Activated CD4-positive, alpha-beta memory T cell treated with anti-CD3 and anti-CD28 coated beads for 36 hours (primary cell): Measurements from ENCODE around the gene CPB2. TPM values are rescaled to one million over a fixed set of nuclear protein-coding genes. Genes with fewer than 3 reads are reported as not detected.

Experiments
- CTCF ChIA-PET: fragments of 350-600 bp; sonication (Branson Sonifier 250); formaldehyde crosslinking; loops from one replicate; lab custom pipeline; 2021; ENCODE audit warnings: antibody characterized with exemption, inconsistent platforms; lab: Charles Lee
- POLR2A ChIA-PET: fragments of 350-600 bp; sonication (Branson Sonifier 250); formaldehyde crosslinking; loops from one replicate; lab custom pipeline; 2021; ENCODE audit warnings: antibody characterized with exemption; lab: Charles Lee
- DNase-seq: peaks from one replicate; pipeline ENCODE4 v3.0.0-alpha.2; 2020
- H3K27ac Mint-ChIP-seq: one replicate; pipeline ENCODE4 v1.8.0; 2021; ENCODE audit warnings: mixed read lengths
- H3K27me3 Mint-ChIP-seq: one replicate; pipeline ENCODE4 v1.8.0; 2021; ENCODE audit warnings: mixed read lengths
- H3K36me3 Mint-ChIP-seq: one replicate; pipeline ENCODE4 v1.8.0; 2021; ENCODE audit warnings: mixed read lengths
- H3K4me1 Mint-ChIP-seq: one replicate; pipeline ENCODE4 v1.8.0; 2021; ENCODE audit warnings: low read depth, mixed read lengths
- H3K4me3 Mint-ChIP-seq: one replicate; pipeline ENCODE4 v1.8.0; 2021; ENCODE audit warnings: mild to moderate bottlenecking, mixed read lengths
- H3K9me3 Mint-ChIP-seq: one replicate; pipeline ENCODE4 v1.8.0; 2021; ENCODE audit warnings: mixed read lengths
- intact Hi-C: fragments of 100-400 bp; cut with micrococcal nuclease; formaldehyde crosslinking; loops from one replicate; pipeline ENCODE4 v1.15.1; 2023
- total RNA-seq, 2 experiments: library from RNA; stranded (reverse); gene quantifications; one replicate each; pipeline ENCODE4 v1.2.3, GENCODE V29; 2021

The CPB2 gene
- total RNA-seq, 2 experiments from 2014 or later, result not detected

DNA sequence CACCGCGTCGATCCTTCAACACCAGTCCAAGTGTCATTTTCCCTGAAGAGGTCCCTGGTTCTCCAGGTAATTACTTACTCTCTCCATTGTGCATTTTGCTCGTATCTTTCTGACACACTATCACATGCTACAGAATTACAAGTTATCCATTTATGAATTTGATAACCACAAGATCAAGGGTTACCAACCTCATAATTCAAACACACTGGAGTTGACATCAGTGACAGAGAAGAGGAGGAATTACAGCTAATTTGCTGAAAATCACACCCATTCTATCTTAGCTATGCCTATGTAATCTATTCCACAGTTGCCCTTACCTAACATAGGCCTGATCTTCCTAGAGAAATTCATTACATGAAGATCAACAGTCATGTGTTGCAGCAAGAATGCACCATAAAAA lies 66.5 kb downstream of the CPB2 start:
- ChIA-PET POLR2A (no interaction called here), CTCF (no interaction called here)
- Mint-ChIP-seq H3K27me3 (no peaks in the 10 kb centered on the region), H3K36me3 (peaks cover 53% of the 10 kb centered on the region), H3K27ac (no peak overlapping the region), H3K4me1 (peaks cover 3% of the 10 kb centered on the region), H3K9me3 (no peaks in the 10 kb centered on the region), H3K4me3 (no peak overlapping the region)
- intact Hi-C loops, result no loop called here
- no peak for DNase-seq

GRCh38 chr13:46035066-46035465 lies 69.8 kb downstream of the CPB2 start:
- Mint-ChIP-seq H3K4me1 (peaks cover 6% of the 10 kb centered on the region), H3K27me3 (no peaks in the 10 kb centered on the region), H3K9me3 (peaks cover 7% of the 10 kb centered on the region), H3K4me3 (no peak overlapping the region), H3K27ac (no peak overlapping the region), H3K36me3 (peaks cover 60% of the 10 kb centered on the region)
- CTCF ChIA-PET, result interaction anchor here (0.9 kb wide), 1 partner anchor 91 kb away, joined by 3 read pairs; no protein-coding TSS in a partner anchor
- intact Hi-C loops, result no loop called here
- POLR2A ChIA-PET, result no interaction called here
- no peak for DNase-seq

GRCh38 chr13:46032341-46032740 lies 72.5 kb downstream of the CPB2 start:
- peaks cover 66% of the 10 kb centered on the region for H3K36me3 Mint-ChIP-seq
- ChIA-PET CTCF (no interaction called here), POLR2A (no interaction called here)
- H3K9me3 Mint-ChIP-seq, result peaks cover 9% of the 10 kb centered on the region
- no peak overlapping the region for H3K27ac Mint-ChIP-seq
- no peak for DNase-seq
- intact Hi-C loops, result no loop called here
- H3K4me3 Mint-ChIP-seq, result no peak overlapping the region
- no peaks in the 10 kb centered on the region for H3K27me3 Mint-ChIP-seq
- H3K4me1 Mint-ChIP-seq, result peaks cover 15% of the 10 kb centered on the region

- peaks cover 63% of the 10 kb centered on the region for H3K36me3 Mint-ChIP-seq
- H3K27me3 Mint-ChIP-seq, result no peaks in the 10 kb centered on the region
- intact Hi-C loops, result no loop called here
- H3K4me1 Mint-ChIP-seq, result peaks cover 16% of the 10 kb centered on the region
- ChIA-PET POLR2A (no interaction called here), CTCF (no interaction called here)
- no peak for DNase-seq
- peaks cover 9% of the 10 kb centered on the region for H3K9me3 Mint-ChIP-seq
- no peak overlapping the region for H3K4me3 Mint-ChIP-seq
- H3K27ac Mint-ChIP-seq, result no peak overlapping the region
Measured at GRCh38 chr13:46031581-46032263, 73.1 kb downstream of the CPB2 start.

- peaks cover 15% of the 10 kb centered on the region for H3K4me1 Mint-ChIP-seq
- H3K27me3 Mint-ChIP-seq, result no peaks in the 10 kb centered on the region
- H3K4me3 Mint-ChIP-seq, result no peak overlapping the region
- H3K36me3 Mint-ChIP-seq, result peaks cover 25% of the 10 kb centered on the region
- CTCF ChIA-PET, result interaction anchor here (0.6 kb wide), 1 partner anchor 109 kb away, joined by 3 read pairs; no protein-coding TSS in a partner anchor
- DNase-seq, result no peak
- POLR2A ChIA-PET, result no interaction called here
- no peak overlapping the region for H3K27ac Mint-ChIP-seq
- intact Hi-C loops, result no loop called here
- peaks cover 3% of the 10 kb centered on the region for H3K9me3 Mint-ChIP-seq
Measured at GRCh38 chr13:46025157-46025556, 79.7 kb downstream of the CPB2 start.

- ChIA-PET CTCF (no interaction called here), POLR2A (no interaction called here)
- no peaks in the 10 kb centered on the region for H3K27me3 Mint-ChIP-seq
- H3K4me1 Mint-ChIP-seq, result peaks cover 6% of the 10 kb centered on the region
- intact Hi-C loops, result loop anchor here (5.0 kb wide), 1 partner anchor 55 kb away; no protein-coding TSS in a partner anchor
- peaks cover 9% of the 10 kb centered on the region for H3K36me3 Mint-ChIP-seq
- no peak overlapping the region for H3K27ac Mint-ChIP-seq
- H3K9me3 Mint-ChIP-seq, result no peaks in the 10 kb centered on the region
- DNase-seq, result no peak
- no peak overlapping the region for H3K4me3 Mint-ChIP-seq
Measured at GRCh38 chr13:46022481-46022880, 82.4 kb downstream of the CPB2 start.

GRCh38 chr13:46016216-46016615 lies 88.6 kb downstream of the CPB2 start:
- Mint-ChIP-seq H3K4me1 (no peaks in the 10 kb centered on the region), H3K9me3 (no peaks in the 10 kb centered on the region), H3K27me3 (no peaks in the 10 kb centered on the region), H3K36me3 (peaks cover 15% of the 10 kb centered on the region), H3K4me3 (no peak overlapping the region), H3K27ac (no peak overlapping the region)
- no peak for DNase-seq
- POLR2A ChIA-PET, result no interaction called here
- intact Hi-C loops, result no loop called here
- CTCF ChIA-PET, result no interaction called here

DNA sequence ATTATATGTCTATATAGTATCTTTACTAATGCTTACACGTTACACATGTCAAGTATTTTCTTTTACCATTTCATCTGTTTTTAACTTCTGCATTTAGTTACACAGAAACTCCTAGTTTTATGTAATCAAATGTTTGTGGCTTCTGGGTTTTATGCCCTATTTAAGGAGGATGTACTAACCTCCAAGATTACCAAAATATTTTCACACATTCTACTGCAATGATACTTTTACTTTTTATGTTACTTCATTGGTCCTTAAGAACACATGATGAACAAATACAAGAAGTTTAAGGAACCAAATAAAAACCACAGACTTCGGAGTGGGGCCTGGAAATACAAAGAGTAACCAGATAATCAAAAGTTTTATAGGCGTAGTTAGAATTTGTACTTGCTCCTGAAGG lies 89.5 kb downstream of the CPB2 start:
- intact Hi-C loops, result no loop called here
- H3K4me1 Mint-ChIP-seq, result no peaks in the 10 kb centered on the region
- DNase-seq, result no peak
- ChIA-PET POLR2A (no interaction called here), CTCF (no interaction called here)
- no peaks in the 10 kb centered on the region for H3K27me3 Mint-ChIP-seq
- no peak overlapping the region for H3K27ac Mint-ChIP-seq
- H3K9me3 Mint-ChIP-seq, result no peaks in the 10 kb centered on the region
- H3K4me3 Mint-ChIP-seq, result no peak overlapping the region
- peaks cover 15% of the 10 kb centered on the region for H3K36me3 Mint-ChIP-seq

GRCh38 chr13:46012404-46012803 lies 92.4 kb downstream of the CPB2 start:
- ChIA-PET CTCF (no interaction called here), POLR2A (no interaction called here)
- Mint-ChIP-seq H3K27ac (no peak overlapping the region), H3K36me3 (peaks cover 20% of the 10 kb centered on the region), H3K9me3 (no peaks in the 10 kb centered on the region), H3K4me3 (no peak overlapping the region), H3K4me1 (no peaks in the 10 kb centered on the region), H3K27me3 (no peaks in the 10 kb centered on the region)
- DNase-seq, result no peak
- intact Hi-C loops, result no loop called here

- CTCF ChIA-PET, result interaction anchor here (1.1 kb wide), 1 partner anchor 117 kb away, joined by 6 read pairs; no protein-coding TSS in a partner anchor
- intact Hi-C loops, result no loop called here
- Mint-ChIP-seq H3K4me1 (no peaks in the 10 kb centered on the region), H3K27me3 (no peaks in the 10 kb centered on the region), H3K36me3 (peaks cover 19% of the 10 kb centered on the region), H3K4me3 (no peak overlapping the region), H3K27ac (no peak overlapping the region), H3K9me3 (no peaks in the 10 kb centered on the region)
- no peak for DNase-seq
- POLR2A ChIA-PET, result no interaction called here
Measured at GRCh38 chr13:46010148-46010547, 94.7 kb downstream of the CPB2 start.

- Mint-ChIP-seq H3K27me3 (no peaks in the 10 kb centered on the region), H3K4me1 (no peaks in the 10 kb centered on the region), H3K36me3 (peaks cover 19% of the 10 kb centered on the region), H3K4me3 (no peak overlapping the region), H3K9me3 (no peaks in the 10 kb centered on the region), H3K27ac (no peak overlapping the region)
- DNase-seq, result no peak
- intact Hi-C loops, result no loop called here
- ChIA-PET POLR2A (no interaction called here), CTCF (no interaction called here)
Measured at GRCh38 chr13:46008631-46009030, 96.2 kb downstream of the CPB2 start.

GRCh38 chr13:46006688-46007452 lies 98.0 kb downstream of the CPB2 start:
- POLR2A ChIA-PET, result no interaction called here
- no peak overlapping the region for H3K4me3 Mint-ChIP-seq
- H3K27ac Mint-ChIP-seq, result no peak overlapping the region
- CTCF ChIA-PET, result no interaction called here
- no peak for DNase-seq
- no peaks in the 10 kb centered on the region for H3K27me3 Mint-ChIP-seq
- no peaks in the 10 kb centered on the region for H3K4me1 Mint-ChIP-seq
- intact Hi-C loops, result no loop called here
- H3K36me3 Mint-ChIP-seq, result peaks cover 29% of the 10 kb centered on the region
- H3K9me3 Mint-ChIP-seq, result no peaks in the 10 kb centered on the region
